GM12891 (cell line): Measurements from ENCODE around the gene FHIT.
"Not testable (repeated sequence)": the region's sequence is repeated elsewhere in the genome, so short reads cannot be mapped to it uniquely, and the experiment has no call there.

Experiments
- DNase-seq: peaks from one replicate; pipeline ENCODE4 v3.0.0; 2011; ENCODE audit warnings: low spot score; ENCODE audit not compliant: insufficient read length
- FAIRE-seq: peaks from 2 replicates; lab custom pipeline; 2011; peaks lifted over from hg19 to GRCh38; lab: Jason Lieb, UNC
- PAX5 ChIP-seq: IDR thresholded peaks from 2 replicates; pipeline ENCODE4 v1.6.1; 2011; ENCODE audit warnings: low read length, moderate library complexity, mild to moderate bottlenecking; ENCODE audit not compliant: insufficient read depth, severe bottlenecking
- POLR2A ChIP-seq: IDR thresholded peaks from 2 replicates; pipeline ENCODE4 v1.6.1; 2011; ENCODE audit warnings: low read depth, low read length, control low read depth
- POLR2AphosphoS5 ChIP-seq: IDR thresholded peaks from 2 replicates; pipeline ENCODE4 v1.6.1; 2011; ENCODE audit warnings: low read depth, low read length, control low read depth
- POU2F2 ChIP-seq: IDR thresholded peaks from 2 replicates; pipeline ENCODE4 v1.6.1; 2011; ENCODE audit warnings: low read depth, mild to moderate bottlenecking, control low read depth, low read length, moderate library complexity
- SPI1 ChIP-seq: IDR thresholded peaks from 2 replicates; pipeline ENCODE4 v1.6.1; 2011; ENCODE audit warnings: low read depth, low read length, control low read depth
- TAF1 ChIP-seq: IDR thresholded peaks from 2 replicates; pipeline ENCODE4 v1.6.1; 2011; ENCODE audit warnings: low read depth, low read length, control low read depth

The FHIT gene

DNA sequence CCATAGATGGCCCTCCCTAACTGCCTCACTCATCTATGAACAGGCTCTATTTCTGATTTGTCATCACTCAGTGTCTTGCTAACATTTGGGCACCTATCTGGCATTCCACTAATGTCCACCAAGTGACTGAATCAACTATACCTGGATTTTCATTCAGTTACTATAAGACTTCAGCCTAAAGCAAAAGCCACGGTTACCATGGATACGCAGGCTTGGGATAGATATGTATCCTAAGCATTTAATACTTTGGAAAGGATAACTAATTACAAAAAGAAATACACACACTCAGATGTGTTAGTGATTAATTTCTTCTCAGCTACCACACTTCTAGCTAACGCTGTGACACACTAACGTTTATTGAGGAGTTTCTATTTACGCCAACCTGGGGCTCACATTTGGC lies 1301.9 kb downstream of the FHIT start:
- no peak for TF ChIP-seq POLR2A
- no peak for TF ChIP-seq SPI1
- no peak for TF ChIP-seq TAF1
- no peak for TF ChIP-seq POU2F2
- no peak for TF ChIP-seq POLR2AphosphoS5
- no peak for TF ChIP-seq PAX5
- DNase-seq (no peak), FAIRE-seq (no peak)

DNA sequence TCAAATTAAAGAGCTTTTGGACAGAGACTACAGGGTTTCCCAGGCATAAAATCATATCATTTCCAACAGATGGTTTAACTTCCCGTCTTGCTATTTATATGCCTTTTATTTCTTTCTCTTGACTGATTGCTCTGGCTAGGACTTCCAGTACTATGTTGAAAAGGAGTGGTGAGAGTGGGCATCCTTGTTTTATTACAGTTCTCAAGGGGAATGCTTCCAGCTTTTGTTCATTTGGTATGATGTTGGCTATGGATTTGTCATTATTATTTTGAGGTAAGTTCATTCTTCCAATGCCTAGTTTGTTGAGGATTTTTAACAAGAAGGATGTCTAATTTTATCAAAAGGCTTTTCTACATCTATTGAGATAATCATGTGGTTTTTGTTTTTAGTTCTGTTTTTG lies 1304.9 kb downstream of the FHIT start:
- DNase-seq (no peak), FAIRE-seq (no peak)
- TF ChIP-seq TAF1: no peak
- TF ChIP-seq POU2F2: no peak

DNA sequence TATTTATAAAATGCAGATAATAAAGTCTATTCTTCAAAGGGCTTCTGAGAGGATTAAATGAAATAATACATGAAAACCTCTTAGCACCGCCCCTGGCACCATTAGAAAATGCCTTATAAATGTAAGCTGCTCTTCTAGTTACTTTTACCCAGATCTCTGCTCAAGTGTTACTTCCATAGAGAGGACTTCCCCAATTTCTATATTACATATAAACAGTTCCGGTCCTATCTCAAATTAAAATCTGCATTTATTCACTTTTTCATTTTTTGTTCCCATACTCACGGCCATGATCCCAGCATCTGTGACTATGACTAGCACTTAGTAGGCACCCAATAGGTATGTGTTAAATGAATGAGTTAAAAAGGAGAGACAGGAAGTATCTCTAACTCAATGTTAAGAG lies 1310.5 kb downstream of the FHIT start:
- no peak for TF ChIP-seq POLR2A
- no peak for TF ChIP-seq TAF1
- TF ChIP-seq POU2F2: no peak
- TF ChIP-seq PAX5: no peak
- TF ChIP-seq POLR2AphosphoS5: no peak
- no peak for TF ChIP-seq SPI1
- no peak for FAIRE-seq
- DNase-seq: no peak

DNA sequence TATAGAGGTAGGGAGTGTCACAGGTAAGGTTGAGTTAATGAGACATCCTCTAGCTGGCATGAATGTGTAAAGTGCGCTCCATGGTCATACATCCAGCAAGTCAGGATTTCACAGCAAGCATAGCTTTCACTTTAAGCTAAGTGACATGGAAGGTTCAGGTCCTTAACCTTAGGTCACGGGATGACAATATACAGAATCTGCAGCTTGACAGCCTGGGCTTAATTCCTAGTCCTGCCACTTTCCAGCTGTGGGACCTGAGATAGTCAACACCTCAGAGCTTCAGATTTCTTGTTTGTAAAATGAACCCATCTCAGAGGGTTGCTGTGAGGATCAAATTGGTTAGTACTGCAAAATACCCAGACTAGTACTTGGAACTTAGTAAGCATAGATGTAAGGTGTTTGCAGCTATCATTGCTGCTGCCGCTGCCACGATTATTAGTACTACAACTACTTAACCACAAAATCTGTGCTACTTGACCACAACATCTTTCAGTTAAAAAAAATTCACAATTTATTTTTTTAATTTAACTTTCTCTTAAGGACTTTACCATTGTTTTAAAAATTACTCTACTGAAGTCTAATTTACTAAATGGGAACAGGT lies 1311.3 kb downstream of the FHIT start:
- DNase-seq (no peak), FAIRE-seq (no peak)
- TF ChIP-seq POLR2AphosphoS5 (no peak), SPI1 (no peak), PAX5 (no peak), TAF1 (no peak), POU2F2 (no peak), POLR2A (no peak)

DNA sequence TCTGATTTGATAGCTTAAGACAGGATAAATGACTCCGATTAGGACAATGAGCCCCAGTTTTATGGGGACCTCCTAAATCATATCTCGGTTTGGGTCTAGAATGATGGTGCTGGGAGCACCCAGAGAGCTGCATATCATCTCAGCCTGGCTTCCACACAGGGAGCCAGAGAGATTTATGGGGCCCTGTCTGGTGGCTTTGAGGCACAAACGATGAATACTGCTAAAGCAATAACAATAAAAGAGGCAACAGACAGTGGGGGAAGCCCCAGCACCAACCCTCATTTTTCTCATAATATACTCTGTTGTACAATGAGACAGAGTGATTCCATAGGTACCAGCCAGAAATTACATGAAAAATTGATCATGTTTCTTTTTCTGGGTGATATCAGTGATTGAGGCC lies 1312.4 kb downstream of the FHIT start:
- FAIRE-seq: no peak
- DNase-seq: no peak
- TF ChIP-seq POU2F2 (no peak), SPI1 (no peak), TAF1 (no peak), POLR2AphosphoS5 (no peak), POLR2A (no peak), PAX5 (no peak)

DNA sequence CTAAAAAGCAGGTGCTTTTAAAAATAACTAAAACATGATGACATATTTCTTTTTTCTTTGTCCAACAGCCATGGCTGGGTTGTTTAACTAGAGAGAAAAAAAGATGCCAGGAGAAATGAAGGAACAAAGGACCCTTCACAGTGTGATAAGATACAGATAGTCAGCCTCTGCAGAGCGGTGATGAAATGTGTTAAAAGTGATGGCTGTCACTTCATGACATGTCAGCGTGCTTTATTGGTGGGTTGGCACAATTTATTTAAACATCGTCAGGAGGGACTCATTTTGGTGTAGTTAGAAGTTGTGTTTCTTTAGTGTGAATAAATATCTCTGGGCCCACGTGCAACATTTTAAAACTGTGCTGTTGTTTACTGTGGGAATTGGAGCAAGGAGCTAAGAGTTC lies 1314.1 kb downstream of the FHIT start:
- no peak for FAIRE-seq
- DNase-seq: no peak
- no peak for TF ChIP-seq POU2F2
- no peak for TF ChIP-seq POLR2AphosphoS5
- TF ChIP-seq TAF1: no peak
- TF ChIP-seq PAX5: no peak
- TF ChIP-seq POLR2A: no peak
- no peak for TF ChIP-seq SPI1

DNA sequence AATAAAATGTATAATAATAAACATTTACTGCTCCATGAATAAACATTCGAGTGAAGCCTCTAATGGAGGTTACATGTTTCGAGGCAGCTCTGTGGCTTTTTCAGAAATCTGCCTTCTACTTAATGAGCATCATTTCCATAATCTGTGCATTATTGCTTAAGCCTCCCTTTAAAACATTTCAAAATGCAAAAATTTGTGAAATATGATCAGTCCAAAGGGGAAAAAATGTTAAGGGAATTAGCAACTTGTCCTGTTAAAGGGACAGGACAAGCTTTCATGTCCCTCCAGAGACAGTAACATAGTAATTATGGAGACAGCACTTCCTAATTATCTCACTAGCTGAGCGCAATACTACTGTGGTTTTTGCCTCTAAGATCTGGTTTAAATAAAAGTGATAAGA lies 1314.8 kb downstream of the FHIT start:
- no peak for TF ChIP-seq POU2F2
- no peak for TF ChIP-seq TAF1
- TF ChIP-seq PAX5: no peak
- TF ChIP-seq POLR2AphosphoS5: no peak
- TF ChIP-seq SPI1: no peak
- TF ChIP-seq POLR2A: no peak
- no peak for FAIRE-seq
- no peak for DNase-seq

DNA sequence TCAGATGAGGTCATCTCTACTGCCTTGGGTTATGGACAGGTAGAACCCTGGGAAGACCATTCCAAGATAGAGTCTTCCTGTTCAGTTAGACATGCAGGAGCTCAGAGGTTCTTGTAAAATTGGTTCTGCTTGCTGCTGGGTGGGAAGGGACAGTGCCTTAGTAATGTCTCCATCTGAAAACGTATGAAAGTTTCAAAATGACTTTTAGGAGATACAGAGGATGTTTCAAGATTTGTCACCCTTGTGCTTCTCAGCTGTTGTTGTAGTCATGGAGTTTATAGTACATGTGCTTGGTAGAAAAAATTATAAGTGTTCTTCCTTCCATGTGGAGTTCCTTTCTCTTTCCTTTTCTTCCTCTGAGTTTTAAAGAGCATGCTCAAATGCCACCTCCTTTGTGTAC lies 1316.2 kb downstream of the FHIT start:
- TF ChIP-seq POU2F2 (no peak), POLR2AphosphoS5 (no peak), PAX5 (no peak), TAF1 (no peak), SPI1 (no peak), POLR2A (no peak)
- DNase-seq: peak; percentile 15
- peak; percentile 81 for FAIRE-seq

DNA sequence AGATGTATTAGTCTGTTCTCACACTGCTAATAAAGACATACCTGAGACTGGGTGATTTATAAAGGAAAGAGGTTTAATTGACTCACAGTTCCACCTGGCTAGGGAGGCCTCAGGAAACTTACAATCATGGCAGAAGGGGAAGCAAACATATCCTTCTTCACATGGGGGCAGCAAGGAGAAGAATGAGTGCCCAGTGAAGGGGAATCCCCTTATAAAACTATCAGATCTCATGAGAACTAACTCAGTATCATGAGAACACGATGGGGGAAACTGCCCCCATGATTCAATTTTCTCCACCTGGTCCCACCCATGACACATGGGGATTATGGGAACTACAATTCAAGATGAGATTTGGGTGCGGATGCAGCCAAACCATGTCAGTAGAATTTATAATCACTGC lies 1316.7 kb downstream of the FHIT start:
- DNase-seq: not testable (repeated sequence)
- peak; percentile 66 for FAIRE-seq

DNA sequence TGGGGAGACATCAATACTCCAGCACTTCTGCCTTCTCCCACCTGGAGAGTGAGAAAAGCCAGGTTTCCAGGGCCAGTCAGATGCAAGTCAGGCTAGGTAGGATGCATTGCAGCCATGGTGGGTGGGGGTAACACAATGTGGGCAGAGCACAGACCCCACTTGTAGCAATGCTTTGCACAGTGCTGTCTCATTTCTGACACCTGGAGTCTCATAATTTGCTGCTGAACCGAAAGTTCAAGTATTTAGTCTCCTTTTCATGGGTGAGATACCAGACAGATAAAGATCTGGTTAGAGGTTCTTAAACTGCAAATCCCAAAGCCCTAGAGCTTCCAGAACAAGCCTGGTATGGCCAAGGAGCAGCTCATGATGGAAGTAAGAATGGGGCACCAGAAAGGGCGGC lies 1321.1 kb downstream of the FHIT start:
- no peak for FAIRE-seq
- no peak for DNase-seq
- TF ChIP-seq POLR2A (no peak), SPI1 (no peak)
